NCI-H1436 treated with DMSO at 0.1 percent for 48 hours (cell line): ENCODE data around the gene KRTAP22-1.

ENCODE experiments used
- DNase-seq: peaks from one replicate; lab custom pipeline; 2025; lab: John Stamatoyannopoulos, UW

Gene KRTAP22-1

GRCh38 chr21:30600787-30601186 lies at the start of gene KRTAP22-1:
Gene KRTAP22-1 (plus strand): TSS chr21:30601087.
- DNase-seq, result no peak

- no peak for DNase-seq
Measured at GRCh38 chr21:30552782-30553181, 48.1 kb upstream of the KRTAP22-1 start.

DNA sequence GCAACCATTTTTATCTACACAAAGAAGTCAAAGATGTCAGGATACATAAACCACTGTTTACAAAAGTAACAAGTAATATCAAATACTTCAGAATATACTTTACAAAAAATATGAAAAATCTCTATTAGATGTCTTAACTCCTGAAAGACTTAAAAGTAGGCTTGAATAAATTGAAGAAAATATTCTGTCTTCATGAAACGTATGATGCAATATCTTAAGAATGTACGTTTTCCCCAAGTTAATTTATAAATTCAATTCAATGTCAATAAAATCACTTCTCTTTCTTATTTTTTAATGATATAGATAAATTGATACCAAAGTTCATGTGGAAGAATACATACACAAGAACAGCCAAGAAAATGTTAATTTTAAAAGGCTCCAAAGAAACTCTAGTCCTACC lies 45.8 kb upstream of the KRTAP22-1 start:
- no peak for DNase-seq

GRCh38 chr21:30561264-30561895 lies 39.5 kb upstream of the KRTAP22-1 start, which contains the start of gene KRTAP19-7:
Gene KRTAP19-7 (minus strand): TSS chr21:30561314. CDS start chr21:30561289, 25 bp downstream.
- DNase-seq, result no peak

DNA sequence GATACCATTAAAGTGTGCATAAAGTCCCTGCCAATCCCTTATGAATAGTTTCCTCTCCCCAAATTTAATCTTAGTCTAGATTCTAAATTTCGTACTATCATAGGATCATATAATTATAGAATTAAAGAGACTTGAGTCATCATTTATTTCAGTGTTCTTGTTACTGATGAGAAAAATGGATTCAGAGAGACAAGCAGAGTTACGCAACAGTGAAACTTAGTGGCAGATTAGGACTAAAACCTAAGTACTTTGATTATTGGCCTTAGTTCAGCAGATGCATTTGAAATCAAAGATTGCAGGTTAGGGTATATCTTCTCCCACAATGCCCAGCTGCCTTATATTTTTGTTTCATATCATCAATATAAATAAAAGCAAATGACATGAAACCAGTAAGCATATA lies 38.9 kb upstream of the KRTAP22-1 start:
- no peak for DNase-seq

GRCh38 chr21:30563072-30563471 lies 37.8 kb upstream of the KRTAP22-1 start:
- no peak for DNase-seq

DNA sequence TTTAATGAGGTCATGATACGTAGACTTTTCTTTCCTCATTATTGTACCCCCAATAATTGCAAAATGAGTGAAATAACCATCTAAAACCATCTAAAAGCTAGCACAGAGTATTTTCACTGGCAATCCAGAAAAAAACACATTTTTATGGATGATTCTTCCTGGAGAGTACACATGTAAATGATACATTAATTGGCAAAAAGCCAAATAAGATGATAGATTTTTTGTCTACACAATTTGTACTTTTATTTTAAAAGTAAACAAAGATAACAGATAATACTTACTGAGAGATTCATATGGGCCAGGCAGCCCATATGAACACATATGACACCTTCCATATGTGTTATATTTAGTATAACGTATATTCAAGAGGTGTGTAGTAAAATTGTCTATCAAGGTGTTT lies 37.3 kb upstream of the KRTAP22-1 start:
- no peak for DNase-seq

DNA sequence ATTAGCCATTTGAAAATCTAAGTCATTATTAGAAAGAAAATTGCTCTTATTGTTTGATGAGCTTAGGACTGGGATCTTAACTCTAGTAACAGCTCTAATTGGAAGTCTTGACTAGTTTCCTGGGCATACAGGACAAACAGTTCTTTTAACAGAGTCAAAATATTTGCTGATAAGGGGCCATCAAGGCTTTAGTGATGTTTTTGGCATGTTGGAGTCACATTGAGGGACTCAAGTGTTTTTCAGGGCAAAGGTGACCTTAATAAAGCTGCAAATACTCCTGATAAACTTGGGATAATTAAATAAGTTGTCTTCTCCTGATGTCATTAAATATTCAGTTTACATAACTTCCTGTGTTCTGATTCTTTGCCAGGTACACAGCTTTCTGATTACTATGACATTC lies 33.3 kb upstream of the KRTAP22-1 start:
- DNase-seq, result no peak

DNA sequence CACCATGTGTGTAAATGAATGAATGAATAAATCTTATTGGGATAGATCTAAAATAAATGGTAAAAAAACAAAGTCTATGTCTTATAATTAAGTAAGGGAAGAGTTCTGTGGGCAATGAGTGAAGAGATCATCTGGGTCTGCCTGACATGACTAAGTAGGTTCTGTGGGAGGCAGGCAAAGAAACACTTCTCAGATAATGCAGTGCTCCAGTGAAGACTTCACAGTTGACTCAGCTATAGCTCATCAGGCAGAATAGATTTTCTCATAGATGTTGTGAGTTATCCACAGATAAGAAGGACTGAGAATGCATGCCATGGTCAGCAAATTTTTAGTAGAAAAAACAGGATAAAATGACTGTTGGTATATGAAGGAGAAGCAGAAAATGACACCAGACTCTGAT lies 23.1 kb upstream of the KRTAP22-1 start:
- no peak for DNase-seq

DNA sequence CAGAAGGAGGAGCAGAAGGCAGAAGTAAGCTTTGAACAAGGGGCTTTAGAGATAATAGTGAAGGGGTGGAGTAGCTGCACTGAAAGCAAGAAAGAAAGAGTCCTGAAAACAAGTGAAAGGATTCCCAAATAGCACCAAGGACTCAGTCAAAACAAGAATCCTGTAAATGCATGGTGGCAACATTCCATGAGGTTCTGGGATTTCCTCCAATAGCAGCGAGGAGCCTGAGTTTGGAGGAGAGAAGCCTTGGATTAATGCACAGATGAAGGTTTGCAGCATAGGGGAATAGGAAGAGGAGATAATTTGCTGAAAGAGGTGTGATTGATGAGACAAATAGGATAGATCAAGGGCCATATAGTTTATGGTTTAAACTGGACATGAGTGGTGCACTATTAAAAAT lies 21.5 kb upstream of the KRTAP22-1 start:
- DNase-seq, result no peak

GRCh38 chr21:30580132-30580531 lies 20.8 kb upstream of the KRTAP22-1 start:
- DNase-seq, result no peak

DNA sequence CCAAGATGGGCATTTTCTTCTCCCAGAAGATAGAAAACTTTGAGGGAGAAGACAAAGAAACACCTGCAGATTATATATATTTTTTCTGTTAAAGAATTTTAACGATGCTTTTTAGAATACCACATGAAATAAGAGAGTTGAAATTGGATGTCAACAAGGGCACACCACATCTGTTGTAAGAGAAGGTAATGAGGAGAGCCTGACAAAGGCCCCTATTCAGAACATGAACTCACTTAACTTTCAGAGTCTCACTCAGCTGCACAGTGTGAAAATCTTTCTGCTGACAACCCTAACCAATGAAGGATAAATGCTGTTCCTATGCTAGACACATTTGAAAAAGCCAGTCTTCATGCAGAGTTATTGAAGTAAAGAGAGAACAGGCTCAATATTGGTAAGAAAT lies 18.0 kb upstream of the KRTAP22-1 start:
- no peak for DNase-seq

GRCh38 chr21:30590297-30590696 lies 10.6 kb upstream of the KRTAP22-1 start, which contains the start of gene KRTAP22-2:
Gene KRTAP22-2 (minus strand): TSS chr21:30590397.
- no peak for DNase-seq

DNA sequence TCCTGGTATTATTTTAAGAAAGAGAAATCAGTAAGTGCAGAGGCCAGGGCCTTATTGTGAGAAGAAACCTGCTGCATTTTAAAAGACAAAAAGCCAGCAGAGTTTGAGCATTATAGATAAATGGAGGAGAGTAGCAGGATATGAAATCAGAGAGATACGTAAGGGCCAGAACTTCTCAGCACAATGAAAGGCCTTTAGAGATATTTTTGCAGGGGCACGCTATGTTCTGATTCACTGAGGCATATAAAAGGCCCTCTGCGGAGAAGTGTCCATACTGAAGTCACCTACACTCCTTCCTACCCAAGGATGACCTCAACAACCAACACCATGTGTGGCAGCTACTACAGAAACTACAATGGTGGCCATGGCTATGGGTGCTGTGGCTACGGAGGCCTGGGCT lies 8.7 kb upstream of the KRTAP22-1 start, which contains the start of gene KRTAP6-3:
TSS of gene KRTAP6-3 (plus strand) at position 301 of the 400 bp plus-strand sequence. CDS start at position 307, 6 bp downstream.
- DNase-seq, result no peak

- no peak for DNase-seq
Measured at GRCh38 chr21:30598802-30599201, 2.1 kb upstream of the KRTAP22-1 start, which contains the start of gene KRTAP6-2. Gene KRTAP6-2 (minus strand): TSS chr21:30598902. CDS start chr21:30598874, 28 bp downstream.

- DNase-seq, result no peak
Measured at GRCh38 chr21:30605968-30606367, 5.1 kb downstream of the KRTAP22-1 start.

GRCh38 chr21:30612132-30612531 lies 11.2 kb downstream of the KRTAP22-1 start:
- DNase-seq, result no peak

DNA sequence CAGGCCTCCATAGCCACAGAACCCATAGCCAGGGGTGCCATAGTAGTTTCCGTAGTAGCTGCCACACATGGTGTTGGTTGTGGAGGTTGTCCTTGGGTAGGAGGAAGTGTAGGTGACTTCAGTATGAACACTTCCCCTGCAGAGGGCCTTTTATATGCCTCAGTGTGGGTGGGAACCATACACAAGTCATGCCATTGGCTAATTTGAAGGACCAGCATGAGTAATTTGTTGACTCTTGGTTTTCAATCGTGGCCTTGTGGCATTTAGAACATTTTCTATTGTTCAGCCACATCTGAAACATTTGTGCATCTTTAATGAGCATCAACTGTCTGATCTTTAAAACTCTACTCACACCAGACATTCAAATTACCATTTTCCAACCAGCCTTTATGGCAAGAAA lies 12.9 kb downstream of the KRTAP22-1 start, which contains the start of gene KRTAP6-1:
TSS of gene KRTAP6-1 (minus strand) at position 95 of the 400 bp plus-strand sequence. CDS start at position 69, 26 bp downstream.
- DNase-seq, result no peak

- no peak for DNase-seq
Measured at GRCh38 chr21:30615199-30615598, 14.3 kb downstream of the KRTAP22-1 start.

GRCh38 chr21:30616125-30616524 lies 15.2 kb downstream of the KRTAP22-1 start, which contains the start of gene KRTAP20-1:
Gene KRTAP20-1 (plus strand): TSS chr21:30616425. CDS start chr21:30616455, 30 bp downstream.
- DNase-seq, result no peak

DNA sequence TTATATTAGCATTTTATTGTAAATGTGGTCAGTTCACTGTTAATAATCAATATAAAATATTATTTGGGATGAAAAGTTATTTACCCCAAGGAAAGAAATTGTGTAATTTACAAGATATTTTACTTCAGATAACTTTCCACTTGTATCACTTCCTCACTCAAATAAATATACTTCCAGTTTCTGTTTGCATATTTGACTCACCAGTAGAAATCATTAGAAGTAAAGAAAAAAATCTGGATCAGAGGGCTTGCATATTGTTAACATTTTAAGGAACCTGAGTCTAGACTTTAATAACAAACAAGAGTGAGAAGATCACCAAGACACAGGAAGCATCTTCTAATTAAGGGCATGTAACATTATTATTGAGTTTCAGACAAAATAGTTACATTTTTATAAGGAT lies 19.2 kb downstream of the KRTAP22-1 start:
- no peak for DNase-seq

GRCh38 chr21:30620522-30620921 lies 19.6 kb downstream of the KRTAP22-1 start, which contains the start of gene KRTAP20-4:
Gene KRTAP20-4 (plus strand): TSS chr21:30620627.
- DNase-seq, result no peak

DNA sequence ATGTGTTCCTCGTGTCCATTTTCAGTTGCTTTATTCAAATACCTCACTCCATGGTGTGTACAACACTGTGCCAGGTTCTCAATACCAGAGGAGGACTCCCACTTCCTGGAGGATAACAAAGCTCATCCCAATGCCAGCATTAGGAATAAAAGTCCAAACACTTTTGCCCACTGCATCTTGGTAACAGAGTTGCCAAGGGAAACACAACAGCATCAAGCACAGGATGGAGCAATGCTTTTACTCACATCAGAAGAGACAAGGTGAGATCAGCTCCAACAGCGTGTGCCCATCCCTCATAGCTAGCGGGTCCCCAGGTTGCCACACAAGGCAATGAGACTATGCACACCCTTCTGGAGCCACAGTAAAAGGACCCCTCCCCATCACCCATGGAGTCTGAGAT lies 22.5 kb downstream of the KRTAP22-1 start:
- DNase-seq, result no peak
